ENCODE measurements around the gene SRP9. TPM values are rescaled to one million over a fixed set of nuclear protein-coding genes. Genes with fewer than 3 reads are reported as not detected.

SRP9 gene
- total and polyA plus RNA-seq, 10 donors = 145 to 269 (median 169) TPM

DNA sequence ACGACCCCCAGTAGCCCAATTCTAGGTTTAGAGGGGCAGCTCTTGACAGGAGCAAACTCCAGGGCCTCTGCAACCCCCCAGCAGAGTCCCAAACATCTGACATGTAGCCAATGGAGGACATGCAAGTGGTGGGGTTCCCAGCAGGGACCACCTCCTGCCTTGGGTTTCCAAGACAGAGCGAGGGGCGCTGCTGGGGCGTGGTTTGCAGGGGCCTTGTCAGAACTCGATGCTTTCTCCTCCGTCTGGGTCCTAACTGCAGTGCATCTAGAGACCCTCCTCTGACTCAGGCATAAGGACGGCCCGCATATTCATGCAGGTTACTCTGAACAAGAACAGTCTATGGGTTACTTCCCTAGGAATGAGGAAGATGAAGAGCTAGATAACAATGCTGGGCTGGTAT lies 49.5 kb downstream of the SRP9 start:
- no peak for DNase-seq
- WGBS, 5 donors = 70 to 93% (median 75%) methylated on average over 5 to 8 of the region's 8 CpGs
- Histone ChIP-seq H3K4me1 (peaks cover 4 to 34% (median 20%) of the 10 kb centered on the region in 6 donors), H3K9me3 (no peaks in the 10 kb centered on the region), H3K27ac (no peak overlapping the region), H3K4me3 (no peak overlapping the region), H3K27me3 (replicated peaks in 1 of 7) (no peaks in the 10 kb centered on the region), H3K36me3 (peaks cover 0 to 36% (median 4%) of the 10 kb centered on the region in 6 donors)
- TF ChIP-seq POLR2A (IDR thresholded peaks at IDR 0.05) = no peak
- TF ChIP-seq, protein P1, sequence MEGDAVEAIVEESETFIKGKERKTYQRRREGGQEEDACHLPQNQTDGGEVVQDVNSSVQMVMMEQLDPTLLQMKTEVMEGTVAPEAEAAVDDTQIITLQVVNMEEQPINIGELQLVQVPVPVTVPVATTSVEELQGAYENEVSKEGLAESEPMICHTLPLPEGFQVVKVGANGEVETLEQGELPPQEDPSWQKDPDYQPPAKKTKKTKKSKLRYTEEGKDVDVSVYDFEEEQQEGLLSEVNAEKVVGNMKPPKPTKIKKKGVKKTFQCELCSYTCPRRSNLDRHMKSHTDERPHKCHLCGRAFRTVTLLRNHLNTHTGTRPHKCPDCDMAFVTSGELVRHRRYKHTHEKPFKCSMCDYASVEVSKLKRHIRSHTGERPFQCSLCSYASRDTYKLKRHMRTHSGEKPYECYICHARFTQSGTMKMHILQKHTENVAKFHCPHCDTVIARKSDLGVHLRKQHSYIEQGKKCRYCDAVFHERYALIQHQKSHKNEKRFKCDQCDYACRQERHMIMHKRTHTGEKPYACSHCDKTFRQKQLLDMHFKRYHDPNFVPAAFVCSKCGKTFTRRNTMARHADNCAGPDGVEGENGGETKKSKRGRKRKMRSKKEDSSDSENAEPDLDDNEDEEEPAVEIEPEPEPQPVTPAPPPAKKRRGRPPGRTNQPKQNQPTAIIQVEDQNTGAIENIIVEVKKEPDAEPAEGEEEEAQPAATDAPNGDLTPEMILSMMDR (IDR thresholded peaks at IDR 0.05 in 8 of 11, conservative IDR thresholded peaks at IDR 0.05 in 3 of 11) = no peak
- no peak for TF ChIP-seq POLR2AphosphoS5 (IDR thresholded peaks at IDR 0.05)
- intact Hi-C loops (cut with DNase I; ENCODE audit: low total_unique reads) = no loop called here

DNA sequence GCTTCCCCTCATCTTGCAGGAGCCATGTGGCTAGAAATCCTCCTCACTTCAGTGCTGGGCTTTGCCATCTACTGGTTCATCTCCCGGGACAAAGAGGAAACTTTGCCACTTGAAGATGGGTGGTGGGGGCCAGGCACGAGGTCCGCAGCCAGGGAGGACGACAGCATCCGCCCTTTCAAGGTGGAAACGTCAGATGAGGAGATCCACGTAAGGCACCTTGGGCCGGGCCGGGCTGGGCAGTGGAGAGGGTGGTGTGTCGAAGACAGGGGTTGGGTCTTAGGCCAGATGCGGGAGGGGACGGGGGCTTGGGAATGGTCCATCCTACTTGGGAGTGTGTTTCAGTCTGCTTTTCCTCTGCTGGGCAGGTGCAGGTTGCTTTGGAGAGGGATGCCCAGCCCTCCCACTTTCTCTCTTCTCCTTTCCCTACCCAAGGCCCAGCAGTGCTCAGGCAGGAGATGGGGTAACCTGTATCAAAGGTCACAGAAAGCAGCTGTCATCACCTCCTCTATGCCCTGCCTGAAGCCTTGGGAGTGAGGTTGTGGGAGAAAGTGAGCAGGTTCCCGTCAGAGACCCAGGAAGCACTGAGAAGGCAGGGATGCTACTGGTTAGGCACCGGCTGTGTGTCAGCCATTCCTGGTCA lies 51.2 kb downstream of the SRP9 start:
- 94 to 95% (median 94%) methylated on average over 14 of the region's 14 CpGs for WGBS, 5 donors
- no peak for DNase-seq
- Histone ChIP-seq H3K4me1 (peaks cover 4 to 32% (median 20%) of the 10 kb centered on the region in 6 donors), H3K36me3 (peaks cover 0 to 47% (median 6%) of the 10 kb centered on the region in 6 donors), H3K9me3 (no peaks in the 10 kb centered on the region), H3K27me3 (replicated peaks in 1 of 7) (no peaks in the 10 kb centered on the region), H3K27ac (no peak overlapping the region), H3K4me3 (no peak overlapping the region)
- intact Hi-C loops (cut with DNase I; ENCODE audit: low total_unique reads) = no loop called here
- TF ChIP-seq POLR2A (IDR thresholded peaks at IDR 0.05) (no peak), POLR2AphosphoS5 (IDR thresholded peaks at IDR 0.05) (no peak)
- TF ChIP-seq, protein P1 (IDR thresholded peaks at IDR 0.05 in 8 of 11, conservative IDR thresholded peaks at IDR 0.05 in 3 of 11) = no peak

GRCh38 chr1:225830841-225831240 lies 53.2 kb downstream of the SRP9 start:
- intact Hi-C loops (cut with DNase I; ENCODE audit: low total_unique reads) = no loop called here
- WGBS, 5 donors = 92 to 98% (median 96%) methylated on average over 6 of the region's 6 CpGs
- Histone ChIP-seq H3K27ac (no peak overlapping the region), H3K4me3 (no peak overlapping the region), H3K9me3 (no peaks in the 10 kb centered on the region), H3K36me3 (peaks cover 0 to 47% (median 6%) of the 10 kb centered on the region in 6 donors), H3K27me3 (replicated peaks in 1 of 7) (no peaks in the 10 kb centered on the region), H3K4me1 (peaks cover 0 to 25% (median 7%) of the 10 kb centered on the region in 6 donors)
- TF ChIP-seq, protein P1 (IDR thresholded peaks at IDR 0.05 in 8 of 11, conservative IDR thresholded peaks at IDR 0.05 in 3 of 11) = no peak
- no peak for TF ChIP-seq POLR2A (IDR thresholded peaks at IDR 0.05)
- no peak for TF ChIP-seq POLR2AphosphoS5 (IDR thresholded peaks at IDR 0.05)
- DNase-seq = no peak

GRCh38 chr1:225834417-225835329 lies 57.0 kb downstream of the SRP9 start:
- TF ChIP-seq POLR2AphosphoS5 (IDR thresholded peaks at IDR 0.05) (peak in 1 of 3 donors; percentile 4), POLR2A (IDR thresholded peaks at IDR 0.05) (no peak)
- TF ChIP-seq, protein P1 (IDR thresholded peaks at IDR 0.05 in 8 of 11, conservative IDR thresholded peaks at IDR 0.05 in 3 of 11) = no peak
- 73 to 86% (median 78%) methylated on average over 7 of the region's 7 CpGs for WGBS, 5 donors
- Histone ChIP-seq H3K27me3 (replicated peaks in 1 of 7) (no peaks in the 10 kb centered on the region), H3K9me3 (no peaks in the 10 kb centered on the region), H3K4me1 (peaks cover 0 to 23% (median 0%) of the 10 kb centered on the region in 6 donors), H3K4me3 (no peak overlapping the region), H3K36me3 (peaks cover 0 to 56% (median 7%) of the 10 kb centered on the region in 6 donors), H3K27ac (peak overlapping the region in 4 of 8 donors; percentile 6 to 29 (median 20))
- intact Hi-C loops (cut with DNase I; ENCODE audit: low total_unique reads) = no loop called here
- peak; percentile 31 for DNase-seq

Data from spleen (tissue), 11 donors.